Aorta (tissue), 5 donors: Measurements from ENCODE around the gene FBN2. TPM values are rescaled to one million over a fixed set of nuclear protein-coding genes. Genes with fewer than 3 reads are reported as not detected.

ENCODE experiments used
- ATAC-seq: fragments of 200-7000 bp; cut with Tn5 transposase; one replicate; pipeline ENCODE4 v1.9.1; 2022; ENCODE audit warnings: moderate library complexity; ENCODE audit not compliant: low FRiP score
- DNase-seq, 2 donors: peaks; one replicate each; pipeline ENCODE4 v3.0.0-alpha.2; 2020
- H3K27ac ChIP-seq, 2 donors: one replicate each; pipeline ENCODE4 v1.5.1; 2013; ENCODE audit warnings: low read length in 2 of 2, mild to moderate bottlenecking in 2 of 2, moderate library complexity in 2 of 2, control low read depth in 1 of 2, inconsistent platforms in 1 of 2, low read depth in 1 of 2
- H3K27me3 ChIP-seq, 2 donors: one replicate each; pipeline ENCODE4 v1.6.1; 2013; ENCODE audit warnings: control low read depth in 1 of 2, low read length in 1 of 2, mild to moderate bottlenecking in 1 of 2, moderate library complexity in 1 of 2; ENCODE audit not compliant: insufficient read depth in 2 of 2, control insufficient read depth in 1 of 2
- H3K36me3 ChIP-seq, 2 donors: one replicate each; pipeline ENCODE4 v1.6.1; 2013; ENCODE audit warnings: control low read depth in 1 of 2, low read length in 1 of 2, mild to moderate bottlenecking in 1 of 2; ENCODE audit not compliant: insufficient read depth in 2 of 2, control insufficient read depth in 1 of 2
- H3K4me1 ChIP-seq, 2 donors: one replicate each; pipeline ENCODE4 v1.6.1; 2013; ENCODE audit warnings: low read length in 2 of 2, control low read depth in 1 of 2, mild to moderate bottlenecking in 1 of 2, moderate library complexity in 1 of 2; ENCODE audit not compliant: insufficient read depth in 2 of 2, control insufficient read depth in 1 of 2
- H3K4me3 ChIP-seq, 2 donors: one replicate each; pipeline ENCODE4 v1.5.1; 2013; ENCODE audit warnings: low read length in 2 of 2, control low read depth in 1 of 2, mild to moderate bottlenecking in 1 of 2
- H3K9me3 ChIP-seq: one replicate; pipeline ENCODE4 v1.6.1; 2013; ENCODE audit warnings: mild to moderate bottlenecking, low read length; ENCODE audit not compliant: control insufficient read depth
- WGBS, 2 donors: extraction: QIAGEN DNeasy Blood & Tissue Kit; methylation state at CpG; one replicate each; pipeline ENCODE4 v1.1.7; 2013; 5-methylcytosine and 5-hydroxymethylcytosine counted together
- intact Hi-C, 2 donors: fragments of 100-400 bp; cut with DNase I; formaldehyde crosslinking; loops; one replicate each; pipeline versions ENCODE4 v1.14.2 to v1.15.0; 2022
- long read RNA-seq, 2 donors: library from polyadenylated mRNA; unstranded; transcript quantifications; one replicate each; pipeline ENCODE4 v2.0.0, GENCODE V29; 2020 to 2021
- polyA plus RNA-seq, 2 donors: library from polyadenylated mRNA; stranded (reverse); fragments of 200-250 nt; gene quantifications; one replicate each; pipeline ENCODE4 v1.2.3, GENCODE V29; 2013
- total RNA-seq, 2 donors: library from RNA; stranded (reverse); fragmentation: NEBNext Ultra II Directional; extraction: Animal tissue kit (Norgen Biotek cat#: 25700); gene quantifications; one replicate each; pipeline ENCODE4 v1.2.1, GENCODE V29; 2021
- donor health status: healthy with polysubstance abuse.
- donor health status: Bipolar disorder and iron deficiency.
- donor health status: DM: no; HTN: no; CAD: no.
- donor health status: DM: no; HTN: no; CAD: no.
- donor health status: DM: yes; HTN: yes; CAD: no.

Gene FBN2
- total RNA-seq, result 1 to 10 TPM in 1 of 2 donors, under 1 TPM in 1; 0.84 to 1.5 TPM
- under 1 TPM in 1 of 2 donors, not detected in 1; 0.25 TPM for polyA plus RNA-seq
- long read RNA-seq, donor 1, result 0 reads
- long read RNA-seq, donor 2, partial matches to known transcripts, result 0 of 1 reads
- long read RNA-seq, donor 2, other reads (novel, unspliced or antisense), result 1 of 1 reads

GRCh38 chr5:128538000-128538249, at the start of gene FBN2:
Gene FBN2 (minus strand): TSS chr5:128538245. CDS start chr5:128537603, 642 bp downstream.
- ATAC-seq (no peak), DNase-seq (no peak)
- Histone ChIP-seq H3K4me1 (no peaks in the 10 kb centered on the region), H3K27ac (no peak within 1 kb of the TSS), H3K36me3 (no peaks in the 10 kb centered on the region), H3K27me3 (no peaks in the 10 kb centered on the region), H3K4me3 (peak within 1 kb of the TSS; percentile 20 to 47), H3K9me3 (no peaks in the 10 kb centered on the region)
- intact Hi-C loops, result no loop called here
- 0 to 1% methylated on average over 26 of the region's 26 CpGs for WGBS, 2 donors

- no peak overlapping the region for H3K4me3 ChIP-seq
- no peak for DNase-seq
- H3K4me1 ChIP-seq, result no peaks in the 10 kb centered on the region
- no peak overlapping the region for H3K27ac ChIP-seq
- no peaks in the 10 kb centered on the region for H3K27me3 ChIP-seq
- no peaks in the 10 kb centered on the region for H3K36me3 ChIP-seq
- WGBS, 2 donors, result 81 to 95% methylated on average over 2 of the region's 2 CpGs
- no peak for ATAC-seq
- intact Hi-C loops, result no loop called here
- H3K9me3 ChIP-seq, result no peaks in the 10 kb centered on the region
These were observed 49.2 kb upstream of the FBN2 start for GRCh38 chr5:128587275-128587674.

GRCh38 chr5:128586848-128587247, 48.8 kb upstream of the FBN2 start:
- Histone ChIP-seq H3K9me3 (no peaks in the 10 kb centered on the region), H3K36me3 (no peaks in the 10 kb centered on the region), H3K27ac (no peak overlapping the region), H3K4me1 (no peaks in the 10 kb centered on the region), H3K4me3 (no peak overlapping the region), H3K27me3 (no peaks in the 10 kb centered on the region)
- intact Hi-C loops, result no loop called here
- 52 to 58% methylated on average over 1 of the region's 1 CpG for WGBS, 2 donors
- ATAC-seq, result no peak
- no peak for DNase-seq

GRCh38 chr5:128579639-128580038, 41.6 kb upstream of the FBN2 start:
- H3K27ac ChIP-seq, result no peak overlapping the region
- no peak for ATAC-seq
- DNase-seq, result no peak
- intact Hi-C loops, result no loop called here
- no peaks in the 10 kb centered on the region for H3K27me3 ChIP-seq
- no peaks in the 10 kb centered on the region for H3K4me1 ChIP-seq
- no peak overlapping the region for H3K4me3 ChIP-seq
- WGBS, 2 donors, result 88 to 89% methylated on average over 4 of the region's 4 CpGs
- no peaks in the 10 kb centered on the region for H3K9me3 ChIP-seq
- no peaks in the 10 kb centered on the region for H3K36me3 ChIP-seq

- Histone ChIP-seq H3K4me3 (no peak overlapping the region), H3K27me3 (no peaks in the 10 kb centered on the region), H3K4me1 (no peaks in the 10 kb centered on the region), H3K9me3 (no peaks in the 10 kb centered on the region), H3K36me3 (no peaks in the 10 kb centered on the region), H3K27ac (no peak overlapping the region)
- no peak for ATAC-seq
- 80 to 81% methylated on average over 3 of the region's 3 CpGs for WGBS, 2 donors
- intact Hi-C loops, result no loop called here
- no peak for DNase-seq
These were observed 41.0 kb upstream of the FBN2 start for GRCh38 chr5:128579093-128579492.

- no peak for ATAC-seq
- DNase-seq, result no peak
- 89 to 94% methylated on average over 1 of the region's 1 CpG for whole genome bisulfite sequencing, 2 donors
- no peaks in the 10 kb centered on the region for H3K27me3 ChIP-seq
- H3K9me3 ChIP-seq, result peaks cover 2% of the 10 kb centered on the region
- no peak overlapping the region for H3K4me3 ChIP-seq
- intact Hi-C loops, result no loop called here
- no peaks in the 10 kb centered on the region for H3K4me1 ChIP-seq
- H3K27ac ChIP-seq, result no peak overlapping the region
- no peaks in the 10 kb centered on the region for H3K36me3 ChIP-seq
These were observed 36.0 kb upstream of the FBN2 start for GRCh38 chr5:128574041-128574440.

GRCh38 chr5:128572930-128573319, 34.9 kb upstream of the FBN2 start:
- 84 to 95% methylated on average over 2 of the region's 2 CpGs for WGBS, 2 donors
- H3K4me3 ChIP-seq, result no peak overlapping the region
- DNase-seq, result no peak
- no peaks in the 10 kb centered on the region for H3K36me3 ChIP-seq
- no peaks in the 10 kb centered on the region for H3K27me3 ChIP-seq
- intact Hi-C loops, result no loop called here
- ATAC-seq, result no peak
- H3K27ac ChIP-seq, result no peak overlapping the region
- H3K9me3 ChIP-seq, result peaks cover 2% of the 10 kb centered on the region
- H3K4me1 ChIP-seq, result no peaks in the 10 kb centered on the region

- no peak overlapping the region for H3K27ac ChIP-seq
- H3K4me3 ChIP-seq, result no peak overlapping the region
- H3K9me3 ChIP-seq, result peaks cover 2% of the 10 kb centered on the region
- intact Hi-C loops, result no loop called here
- WGBS, 2 donors, result 70 to 71% methylated on average over 4 of the region's 4 CpGs
- DNase-seq, result no peak
- no peaks in the 10 kb centered on the region for H3K36me3 ChIP-seq
- no peaks in the 10 kb centered on the region for H3K4me1 ChIP-seq
- no peaks in the 10 kb centered on the region for H3K27me3 ChIP-seq
- no peak for ATAC-seq
These were observed 34.2 kb upstream of the FBN2 start for GRCh38 chr5:128572051-128572929.

GRCh38 chr5:128566178-128566577, 28.1 kb upstream of the FBN2 start:
- ATAC-seq, result no peak
- WGBS, 2 donors, result 77 to 91% methylated on average over 2 of the region's 2 CpGs
- Histone ChIP-seq H3K27ac (no peak overlapping the region), H3K4me1 (no peaks in the 10 kb centered on the region), H3K9me3 (no peaks in the 10 kb centered on the region), H3K27me3 (no peaks in the 10 kb centered on the region), H3K4me3 (no peak overlapping the region), H3K36me3 (no peaks in the 10 kb centered on the region)
- DNase-seq, result no peak
- intact Hi-C loops, result no loop called here
